Activated naive CD8-positive, alpha-beta T cell treated with anti-CD3 and anti-CD28 coated beads, Interleukin-2, amount 50 U/mL, for 24 hours (primary cell): ENCODE results near the gene A4GNT.
"Not testable (repeated sequence)": the region's sequence is repeated elsewhere in the genome, so short reads cannot be mapped to it uniquely, and the experiment has no call there.

Source experiments
- ATAC-seq: fragments of 150-1000 bp; cut with Tn5 transposase; one replicate; pipeline ENCODE4 v1.10.0; 2021
- DNase-seq: peaks from one replicate; pipeline ENCODE4 v3.0.0; 2021
- H3K27ac Mint-ChIP-seq: one replicate; pipeline ENCODE4 v1.8.0; 2021; ENCODE audit warnings: mild to moderate bottlenecking, mixed read lengths
- H3K27me3 Mint-ChIP-seq: one replicate; pipeline ENCODE4 v1.8.0; 2021; ENCODE audit warnings: mixed read lengths
- H3K36me3 Mint-ChIP-seq: one replicate; pipeline ENCODE4 v1.8.0; 2021; ENCODE audit warnings: low read depth, mixed read lengths
- H3K4me1 Mint-ChIP-seq: one replicate; pipeline ENCODE4 v1.8.0; 2021; ENCODE audit warnings: mixed read lengths
- H3K4me3 Mint-ChIP-seq: one replicate; pipeline ENCODE4 v1.8.0; 2021; ENCODE audit warnings: mild to moderate bottlenecking, moderate library complexity, mixed read lengths
- H3K9me3 Mint-ChIP-seq: one replicate; pipeline ENCODE4 v1.8.0; 2021; ENCODE audit warnings: mixed read lengths

A4GNT gene

DNA sequence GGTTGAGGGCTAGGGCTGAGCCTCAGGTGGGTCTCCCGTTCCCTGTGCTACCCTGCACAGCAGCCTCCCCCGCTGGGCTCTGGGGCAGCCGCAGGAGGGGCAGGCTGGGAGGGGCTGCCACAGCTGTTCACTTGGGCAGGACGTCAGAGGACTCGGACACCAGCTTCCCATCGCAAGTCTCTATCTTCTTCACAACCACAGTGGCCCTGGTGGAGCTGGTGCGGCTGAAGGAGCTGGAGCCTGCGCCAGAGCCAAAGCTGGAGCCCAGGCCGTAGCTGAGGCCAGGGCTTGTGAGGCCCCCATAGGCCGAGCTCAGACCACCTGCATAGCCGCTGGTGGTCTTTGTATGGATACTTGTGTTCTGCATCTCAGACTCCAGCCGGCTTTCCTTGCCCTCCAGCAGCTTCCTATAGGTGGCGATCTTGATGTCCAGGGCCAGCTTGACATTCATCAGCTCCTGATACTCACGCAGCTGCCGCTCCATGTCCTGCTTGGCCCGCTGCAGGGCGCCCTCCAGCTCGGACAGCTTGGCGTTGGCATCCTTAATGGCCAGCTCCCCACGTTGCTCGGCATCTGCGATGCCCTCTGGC lies 30.7 kb downstream of the A4GNT start:
- H3K4me3 Mint-ChIP-seq, ATAC-seq, H3K4me1 Mint-ChIP-seq, H3K36me3 Mint-ChIP-seq, H3K27me3 Mint-ChIP-seq, H3K27ac Mint-ChIP-seq, DNase-seq, H3K9me3 Mint-ChIP-seq: not testable (repeated sequence)

DNA sequence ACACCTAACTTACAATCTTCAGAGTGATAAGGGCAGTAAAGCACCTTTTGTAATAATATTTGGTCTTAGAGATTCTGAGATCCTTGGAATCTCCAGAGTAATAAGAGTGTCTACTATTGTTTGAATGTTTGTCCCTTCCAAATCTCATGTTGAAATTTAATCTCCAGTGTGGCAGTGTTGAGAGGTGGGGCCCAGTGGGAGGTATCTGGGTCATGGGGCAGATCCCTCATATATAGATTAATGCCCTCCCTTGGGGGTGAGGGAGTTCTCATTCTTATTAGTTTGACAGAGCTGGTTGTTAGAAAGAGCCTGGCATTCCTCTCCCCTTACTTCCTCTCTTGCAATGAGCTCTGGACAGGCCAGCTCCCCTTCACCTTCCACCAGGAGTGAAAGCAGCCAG lies 32.8 kb downstream of the A4GNT start:
- Mint-ChIP-seq H3K36me3 (no peaks in the 10 kb centered on the region), H3K27me3 (peaks cover 2% of the 10 kb centered on the region), H3K27ac (no peak overlapping the region), H3K4me1 (no peaks in the 10 kb centered on the region), H3K9me3 (no peaks in the 10 kb centered on the region), H3K4me3 (no peak overlapping the region)
- ATAC-seq = no peak
- no peak for DNase-seq

DNA sequence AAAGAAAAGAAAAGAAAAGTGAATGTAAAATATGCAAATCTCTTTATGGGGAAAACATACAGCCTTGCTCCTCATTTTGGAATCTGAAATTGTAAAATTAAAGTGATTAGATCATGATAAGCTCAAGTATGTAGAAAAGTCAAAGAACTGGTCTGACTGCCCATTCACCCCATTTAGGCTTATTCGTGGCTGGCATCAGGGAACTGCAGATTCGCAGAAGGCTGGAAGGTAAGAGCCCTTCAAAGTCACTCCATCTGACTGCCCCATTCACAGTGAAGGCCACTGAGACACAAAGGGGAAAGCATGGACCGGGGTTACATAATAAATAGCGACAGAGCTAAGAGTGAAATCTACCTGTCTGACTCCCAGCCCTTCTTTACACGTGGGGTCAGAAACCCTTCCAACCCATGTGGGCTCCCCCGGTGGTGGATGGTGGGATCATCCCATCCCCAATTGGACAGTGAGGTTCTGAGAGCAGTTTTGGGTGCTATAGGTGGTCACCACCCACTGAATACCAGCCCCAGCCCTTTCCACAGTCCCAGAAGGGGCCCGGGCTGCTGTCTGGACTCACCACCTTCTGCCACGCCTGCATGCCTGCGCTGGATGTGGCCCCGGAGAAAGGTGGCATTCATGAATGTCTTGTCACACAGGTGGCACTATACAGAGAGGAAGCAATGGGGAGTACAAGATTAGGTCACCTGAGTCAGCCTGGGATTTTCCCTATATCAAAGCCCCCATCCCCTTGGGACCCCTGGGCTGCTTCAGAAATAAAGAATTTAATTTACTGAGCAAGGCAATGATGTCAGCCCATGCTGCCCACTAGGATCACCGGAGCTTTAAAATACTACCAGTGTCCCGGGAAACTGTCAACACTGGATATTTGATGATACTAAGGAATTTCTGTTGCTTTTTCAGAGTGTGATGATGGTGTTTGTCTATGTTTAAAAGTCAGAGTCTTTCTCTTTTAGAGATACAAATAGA lies 34.7 kb downstream of the A4GNT start:
- H3K9me3 Mint-ChIP-seq = no peaks in the 10 kb centered on the region
- peaks cover 2% of the 10 kb centered on the region for H3K27me3 Mint-ChIP-seq
- H3K4me1 Mint-ChIP-seq = no peaks in the 10 kb centered on the region
- H3K27ac Mint-ChIP-seq = no peak overlapping the region
- H3K36me3 Mint-ChIP-seq = no peaks in the 10 kb centered on the region
- H3K4me3 Mint-ChIP-seq = no peak overlapping the region
- peak; percentile 25 for DNase-seq
- ATAC-seq = no peak

DNA sequence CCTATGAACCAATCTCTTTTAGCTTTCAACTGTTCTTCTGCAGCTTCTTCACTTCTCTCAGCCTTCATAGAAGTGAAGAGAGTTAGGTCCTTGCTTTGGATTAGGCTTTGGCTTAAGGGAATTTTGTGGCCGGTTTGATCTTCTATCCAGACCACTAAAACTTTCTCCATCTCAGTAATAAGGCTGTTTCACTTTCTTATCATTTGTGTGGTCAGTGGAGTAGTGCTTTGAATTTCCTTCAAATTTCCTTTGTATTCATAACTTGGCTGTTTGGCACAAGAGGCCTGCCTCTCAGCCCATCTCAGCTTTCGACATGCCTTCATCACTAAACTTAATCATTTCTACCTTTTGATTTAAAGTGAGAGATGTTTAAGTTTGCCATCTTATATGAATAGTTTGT lies 38.5 kb downstream of the A4GNT start:
- Mint-ChIP-seq H3K4me1 (no peaks in the 10 kb centered on the region), H3K27ac (no peak overlapping the region), H3K9me3 (no peaks in the 10 kb centered on the region), H3K27me3 (peaks cover 6% of the 10 kb centered on the region), H3K4me3 (no peak overlapping the region), H3K36me3 (no peaks in the 10 kb centered on the region)
- DNase-seq (no peak), ATAC-seq (no peak)

DNA sequence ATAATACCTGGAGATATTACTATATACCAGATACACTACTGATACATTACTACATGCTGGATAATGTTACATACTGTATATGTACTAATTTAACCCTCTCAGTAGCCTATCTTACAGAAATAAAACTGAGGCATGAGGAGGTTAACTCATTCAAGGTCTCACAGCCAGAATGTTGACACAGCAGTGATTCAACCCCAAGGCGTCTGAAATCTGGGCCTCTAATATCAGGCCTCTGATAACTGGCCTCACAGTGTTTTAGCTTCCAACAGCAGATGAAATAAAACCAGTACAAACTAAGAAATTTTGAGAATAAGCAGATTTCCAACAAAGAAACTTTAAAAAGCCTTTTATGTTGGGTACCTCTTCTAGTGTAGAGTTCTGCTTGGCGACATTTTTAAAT lies 40.2 kb downstream of the A4GNT start:
- H3K4me1 Mint-ChIP-seq = no peaks in the 10 kb centered on the region
- no peak overlapping the region for H3K4me3 Mint-ChIP-seq
- no peak overlapping the region for H3K27ac Mint-ChIP-seq

DNA sequence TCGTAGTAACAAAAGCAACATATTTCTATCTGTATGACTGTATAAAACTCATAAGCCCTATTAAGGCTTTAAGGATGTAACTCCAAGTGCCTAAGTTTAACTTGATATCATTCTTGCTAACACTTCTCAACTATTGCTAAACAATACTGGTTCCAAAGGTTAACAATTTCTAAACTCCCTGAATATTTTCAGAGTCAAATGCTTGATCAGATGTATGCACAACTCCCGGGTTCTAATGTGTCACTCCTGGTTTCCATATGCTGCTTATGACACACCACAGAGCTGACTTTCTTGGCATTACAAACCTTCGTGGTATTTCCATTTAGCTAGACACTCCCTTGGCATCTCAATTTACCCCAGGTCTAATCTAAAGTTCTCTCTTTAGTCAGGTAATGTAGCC lies 43.1 kb downstream of the A4GNT start:
- peaks cover 9% of the 10 kb centered on the region for H3K27me3 Mint-ChIP-seq
- no peak for ATAC-seq
- H3K4me1 Mint-ChIP-seq = no peaks in the 10 kb centered on the region
- H3K4me3 Mint-ChIP-seq = no peak overlapping the region
- H3K9me3 Mint-ChIP-seq = no peaks in the 10 kb centered on the region
- no peak for DNase-seq
- no peaks in the 10 kb centered on the region for H3K36me3 Mint-ChIP-seq
- H3K27ac Mint-ChIP-seq = no peak overlapping the region

More for the DNA sequence above, 40.2 kb downstream of the A4GNT start:
- no peak for ATAC-seq
- no peaks in the 10 kb centered on the region for H3K9me3 Mint-ChIP-seq
- DNase-seq = no peak
- H3K27me3 Mint-ChIP-seq = peaks cover 7% of the 10 kb centered on the region
- H3K36me3 Mint-ChIP-seq = no peaks in the 10 kb centered on the region

DNA sequence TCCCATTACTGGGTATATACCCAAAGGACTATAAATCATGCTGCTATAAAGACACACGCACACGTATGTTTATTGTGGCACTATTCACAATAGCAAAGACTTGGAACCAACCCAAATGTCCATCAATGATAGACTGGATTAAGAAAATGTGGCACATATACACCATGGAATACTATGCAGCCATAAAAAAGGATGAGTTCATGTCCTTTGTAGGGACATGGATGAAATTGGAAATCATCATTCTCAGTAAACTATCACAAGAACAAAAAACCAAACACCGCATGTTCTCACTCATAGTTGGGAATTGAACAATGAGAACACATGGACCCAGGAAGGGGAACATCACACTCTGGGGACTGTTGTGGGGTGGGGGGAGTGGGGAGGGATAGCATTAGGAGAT lies 46.4 kb downstream of the A4GNT start:
- peaks cover 11% of the 10 kb centered on the region for H3K27me3 Mint-ChIP-seq
- H3K4me3 Mint-ChIP-seq, ATAC-seq, H3K27ac Mint-ChIP-seq, H3K36me3 Mint-ChIP-seq, DNase-seq, H3K9me3 Mint-ChIP-seq: not testable (repeated sequence)
- H3K4me1 Mint-ChIP-seq = peaks cover 25% of the 10 kb centered on the region

DNA sequence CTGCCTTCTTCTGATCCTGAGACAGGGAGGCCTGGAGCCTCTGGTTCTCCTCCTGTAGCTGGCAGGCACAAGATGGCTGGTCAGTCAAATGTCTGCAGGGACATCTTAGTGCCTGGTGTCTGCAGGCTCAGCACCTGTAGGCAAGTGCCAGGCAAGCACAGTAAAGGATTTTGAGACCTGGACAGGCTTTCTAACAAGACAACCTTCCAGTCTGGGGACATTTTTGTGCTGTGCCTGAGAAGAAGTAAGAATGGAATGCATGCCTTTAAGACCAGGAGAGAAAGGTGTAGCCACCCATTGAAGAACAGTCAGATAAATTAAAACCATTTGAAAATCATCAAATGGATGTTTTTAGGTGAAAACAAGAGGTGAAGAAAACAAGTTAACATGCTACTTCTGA lies 48.0 kb downstream of the A4GNT start:
- peaks cover 30% of the 10 kb centered on the region for H3K4me1 Mint-ChIP-seq
- no peaks in the 10 kb centered on the region for H3K9me3 Mint-ChIP-seq
- no peaks in the 10 kb centered on the region for H3K36me3 Mint-ChIP-seq
- peaks cover 9% of the 10 kb centered on the region for H3K27me3 Mint-ChIP-seq
- no peak overlapping the region for H3K27ac Mint-ChIP-seq
- H3K4me3 Mint-ChIP-seq = no peak overlapping the region
- DNase-seq (no peak), ATAC-seq (no peak)

DNA sequence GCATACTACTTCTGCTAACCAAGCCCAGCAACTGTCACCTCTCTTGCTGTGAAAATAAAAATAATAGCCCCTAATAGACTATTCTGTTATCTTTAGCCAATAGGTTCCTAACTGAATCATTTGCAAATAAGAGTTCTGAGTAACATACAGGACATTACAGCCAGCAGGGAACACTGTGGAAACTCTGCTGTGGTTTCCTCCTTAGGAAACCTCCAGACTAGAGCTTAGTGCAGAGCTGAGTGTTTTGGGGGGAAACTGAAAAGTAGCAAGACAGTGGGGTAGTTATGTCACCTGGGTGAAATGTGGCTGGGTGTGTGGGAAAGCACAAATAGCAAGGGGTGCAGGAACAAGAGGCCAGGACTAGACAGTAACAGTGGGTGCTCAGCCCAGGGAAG lies 49.2 kb downstream of the A4GNT start:
- H3K36me3 Mint-ChIP-seq = no peaks in the 10 kb centered on the region
- DNase-seq = no peak
- H3K9me3 Mint-ChIP-seq = no peaks in the 10 kb centered on the region
- no peak overlapping the region for H3K4me3 Mint-ChIP-seq
- H3K27ac Mint-ChIP-seq = peak overlapping the region; percentile 74
- H3K4me1 Mint-ChIP-seq = peaks cover 41% of the 10 kb centered on the region
- ATAC-seq = peak; percentile 25
- H3K27me3 Mint-ChIP-seq = peaks cover 9% of the 10 kb centered on the region

DNA sequence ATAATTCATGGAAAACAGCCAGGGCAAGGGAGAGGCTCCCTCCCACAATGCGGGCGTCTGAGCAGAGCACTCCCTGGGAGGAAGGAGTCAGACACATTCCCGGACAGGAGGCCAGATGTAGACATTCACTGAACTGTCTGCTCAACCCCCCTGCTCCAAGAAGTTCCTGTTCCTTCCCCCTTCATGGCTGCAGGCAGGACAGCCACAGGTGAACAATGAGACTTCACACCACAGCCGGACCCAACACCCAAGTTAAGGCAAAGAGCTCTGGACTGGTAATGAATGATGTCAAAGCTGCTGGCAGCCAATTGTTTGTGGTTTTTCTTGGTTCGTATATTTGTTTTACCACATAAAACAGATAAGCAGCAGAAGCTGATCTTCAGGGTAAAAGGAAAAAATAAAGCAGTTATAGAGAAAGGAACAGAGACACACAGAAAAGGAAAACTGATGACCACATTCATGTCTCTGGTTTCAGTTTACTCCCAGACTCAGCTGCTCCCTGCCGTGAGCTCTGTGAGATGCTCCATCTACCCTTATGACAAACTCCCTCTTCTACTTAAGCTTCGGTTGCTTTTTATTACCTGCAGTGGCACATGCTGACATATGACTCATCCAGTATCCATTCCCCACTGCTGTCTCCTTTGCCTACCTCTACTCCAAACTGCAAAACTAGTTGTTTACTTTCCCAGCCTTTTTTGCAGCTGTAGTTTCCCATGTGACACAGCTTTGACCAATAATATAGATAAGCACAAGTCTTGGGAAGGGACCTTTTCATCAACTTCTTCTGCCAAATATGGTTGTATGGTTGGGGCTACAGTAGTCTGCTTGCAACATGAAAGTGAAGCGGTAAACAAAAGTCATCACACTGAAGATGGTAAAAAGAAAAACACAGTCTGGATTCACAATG lies 49.9 kb downstream of the A4GNT start:
- no peaks in the 10 kb centered on the region for H3K36me3 Mint-ChIP-seq
- H3K27ac Mint-ChIP-seq = peak overlapping the region; percentile 74
- no peaks in the 10 kb centered on the region for H3K9me3 Mint-ChIP-seq
- peaks cover 9% of the 10 kb centered on the region for H3K27me3 Mint-ChIP-seq
- H3K4me3 Mint-ChIP-seq = peak overlapping the region; percentile 28
- DNase-seq (no peak), ATAC-seq (peak; percentile 79)
- peaks cover 46% of the 10 kb centered on the region for H3K4me1 Mint-ChIP-seq

DNA sequence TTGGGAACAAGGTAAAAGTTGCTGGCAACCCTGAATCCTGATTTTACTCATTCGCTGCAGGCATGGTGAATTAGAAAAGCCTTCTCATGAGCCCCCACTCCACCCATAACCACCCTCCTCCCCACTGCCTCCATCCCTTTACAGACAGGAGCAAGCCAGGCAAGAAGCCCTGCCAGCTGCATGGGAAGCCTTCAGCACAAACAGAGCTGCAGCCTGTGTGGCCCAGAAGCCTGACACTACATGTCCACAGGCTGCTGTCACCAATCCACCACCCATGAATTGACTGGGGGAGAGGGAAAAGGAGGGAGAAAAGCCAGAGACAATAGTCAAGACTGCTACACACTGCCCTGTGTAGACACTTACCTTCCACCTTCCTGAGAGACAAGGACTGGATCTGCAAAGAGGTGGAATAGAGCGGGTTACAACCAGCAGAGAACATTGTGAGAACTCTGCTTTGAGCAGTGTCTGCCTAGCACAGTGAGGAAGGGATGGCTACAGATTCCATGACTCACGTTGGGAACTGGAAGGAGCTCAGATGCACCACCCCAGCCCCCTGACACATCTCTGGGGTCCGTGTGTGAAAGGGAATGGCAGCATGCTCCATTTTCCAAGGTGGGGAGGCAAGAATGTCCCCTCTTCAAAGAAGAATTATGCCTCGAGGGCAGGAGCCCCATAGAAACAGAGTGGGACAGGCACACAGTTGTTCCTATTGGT lies 50.7 kb downstream of the A4GNT start:
- no peak for ATAC-seq

DNA sequence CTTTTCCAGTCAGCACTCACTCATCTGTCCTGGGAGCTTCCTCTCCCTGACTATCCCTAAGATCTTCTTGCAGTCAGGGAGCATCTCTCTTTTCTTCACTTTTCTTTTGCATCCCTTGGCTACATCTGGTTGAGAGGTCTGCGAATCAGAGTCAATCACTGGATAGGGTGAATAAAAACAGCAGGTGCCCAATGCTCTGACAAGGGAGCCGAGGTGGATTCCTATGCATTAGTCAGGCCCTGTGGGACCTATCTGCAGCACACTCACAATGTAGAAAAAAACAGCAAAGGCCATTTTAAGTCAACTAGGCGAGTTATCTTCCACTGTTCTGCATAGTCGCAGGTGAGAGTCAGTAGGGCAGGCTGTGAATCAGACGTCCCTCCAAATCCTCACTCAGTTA lies 52.3 kb downstream of the A4GNT start:
- H3K27ac Mint-ChIP-seq = no peak overlapping the region
- peaks cover 46% of the 10 kb centered on the region for H3K4me1 Mint-ChIP-seq
- no peaks in the 10 kb centered on the region for H3K9me3 Mint-ChIP-seq
- ATAC-seq = no peak
- H3K27me3 Mint-ChIP-seq = peaks cover 6% of the 10 kb centered on the region
- DNase-seq = no peak
- no peaks in the 10 kb centered on the region for H3K36me3 Mint-ChIP-seq
- no peak overlapping the region for H3K4me3 Mint-ChIP-seq

More for the DNA sequence above, 50.7 kb downstream of the A4GNT start:
- no peak for DNase-seq
- H3K27ac Mint-ChIP-seq = no peak overlapping the region
- no peak overlapping the region for H3K4me3 Mint-ChIP-seq
- peaks cover 6% of the 10 kb centered on the region for H3K27me3 Mint-ChIP-seq
- H3K36me3 Mint-ChIP-seq = no peaks in the 10 kb centered on the region
- H3K4me1 Mint-ChIP-seq = peaks cover 46% of the 10 kb centered on the region
- H3K9me3 Mint-ChIP-seq = no peaks in the 10 kb centered on the region

DNA sequence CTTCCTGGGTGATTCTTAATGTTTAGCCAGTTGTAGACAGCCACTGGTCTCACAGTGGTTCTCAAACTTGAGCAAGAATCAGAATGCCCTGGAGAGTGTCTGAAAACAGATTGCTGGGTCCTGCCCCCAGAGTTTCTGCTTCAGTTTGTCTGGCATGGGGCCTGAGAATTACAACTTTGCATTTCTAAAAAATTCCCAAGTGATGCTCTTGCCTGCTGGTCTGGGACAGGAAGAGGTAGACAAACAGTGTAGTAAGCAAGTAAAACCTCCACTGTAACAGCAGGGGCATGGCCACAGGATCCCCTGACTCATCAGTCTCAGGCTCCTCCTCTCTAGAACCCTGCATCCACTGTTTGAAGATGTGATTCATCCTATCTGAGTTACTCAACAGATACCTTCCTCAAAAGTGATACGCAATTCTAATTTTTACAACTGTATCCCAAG lies 53.3 kb downstream of the A4GNT start:
- Mint-ChIP-seq H3K36me3 (no peaks in the 10 kb centered on the region), H3K27ac (no peak overlapping the region), H3K27me3 (peaks cover 6% of the 10 kb centered on the region), H3K4me3 (no peak overlapping the region), H3K4me1 (peaks cover 46% of the 10 kb centered on the region), H3K9me3 (no peaks in the 10 kb centered on the region)
- DNase-seq = no peak
- ATAC-seq = peak; percentile 64

DNA sequence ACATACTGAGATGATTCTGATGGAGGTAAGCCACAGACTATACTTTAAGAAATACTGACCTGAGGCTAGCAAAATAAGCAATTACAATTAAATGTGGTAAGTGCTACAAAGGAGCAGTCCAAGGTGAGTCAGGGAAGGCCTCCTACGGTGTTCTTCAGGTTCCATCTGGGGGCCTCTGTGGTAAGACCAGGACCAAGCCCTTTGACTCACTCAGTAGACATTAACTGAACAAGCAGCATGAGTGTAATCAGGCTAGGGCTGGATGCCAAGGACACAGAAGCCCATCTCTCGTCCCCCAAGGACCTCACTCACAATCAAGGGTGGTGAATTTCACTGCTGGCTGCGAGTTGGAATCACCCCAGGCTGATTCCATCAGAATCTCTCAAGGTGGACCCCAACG lies 54.1 kb downstream of the A4GNT start:
- Mint-ChIP-seq H3K36me3 (no peaks in the 10 kb centered on the region), H3K4me1 (peaks cover 39% of the 10 kb centered on the region), H3K27ac (no peak overlapping the region), H3K27me3 (peaks cover 8% of the 10 kb centered on the region), H3K4me3 (no peak overlapping the region), H3K9me3 (no peaks in the 10 kb centered on the region)
- DNase-seq = no peak
- peak; percentile 47 for ATAC-seq
